HepG2 (cell line): ENCODE measurements around the gene ITGA2. TPM values are rescaled to one million over a fixed set of nuclear protein-coding genes. Genes with fewer than 3 reads are reported as not detected.
A peak's percentile ranks its signal among the peaks of the same experiment; 100 is the strongest.

ENCODE experiments used
- CREB1 ChIP-seq, 2 experiments: fragments of 450-650 bp in 1 of 2; IDR thresholded peaks; 2 replicates each; pipeline ENCODE4 v1.6.1; 2016 to 2017; ENCODE audit warnings: control low read depth in 1 of 2, mild to moderate bottlenecking in 1 of 2, missing compliant biosample characterization in 1 of 2, missing genetic modification characterization in 1 of 2
- KLF16 ChIP-seq, 2 experiments: sonication (generic) in 1 of 2; formaldehyde crosslinking in 1 of 2; IDR thresholded peaks; 2 replicates each; pipeline versions ENCODE4 v1.6.1 to v1.8.0; 2016 to 2023; ENCODE audit warnings: missing genetic modification reagents in 2 of 2, missing compliant biosample characterization in 1 of 2
- MAF1 ChIP-seq: sonication (generic); formaldehyde crosslinking; IDR thresholded peaks from 2 replicates; pipeline ENCODE4 v1.5.0; 2020; ENCODE audit warnings: missing genetic modification reagents, borderline replicate concordance
- NFATC3 ChIP-seq: sonication (generic); formaldehyde crosslinking; IDR thresholded peaks from 2 replicates; pipeline ENCODE4 v1.5.1; 2020; ENCODE audit warnings: mild to moderate bottlenecking, missing genetic modification reagents
- RORA ChIP-seq: sonication (generic); formaldehyde crosslinking; IDR thresholded peaks from 2 replicates; pipeline ENCODE4 v1.5.0; 2020; ENCODE audit warnings: mild to moderate bottlenecking, missing genetic modification reagents, moderate library complexity
- RXRB ChIP-seq: IDR thresholded peaks from 2 replicates; pipeline ENCODE4 v1.6.1; 2016; ENCODE audit warnings: borderline replicate concordance, missing genetic modification reagents, missing compliant biosample characterization
- YY1 ChIP-seq: IDR thresholded peaks from 2 replicates; pipeline ENCODE4 v1.6.1; 2011; ENCODE audit warnings: low read length, low read depth, moderate library complexity, mild to moderate bottlenecking; ENCODE audit not compliant: insufficient read depth, insufficient replicate concordance
- ZFP36L2 ChIP-seq: sonication (generic); formaldehyde crosslinking; IDR thresholded peaks from 2 replicates; pipeline ENCODE4 v1.4.0; 2020; ENCODE audit warnings: missing genetic modification reagents
- ZNF17 ChIP-seq: sonication (generic); formaldehyde crosslinking; IDR thresholded peaks from 2 replicates; pipeline ENCODE4 v1.5.0; 2020; ENCODE audit warnings: mild to moderate bottlenecking, missing genetic modification reagents
- ZNF30 ChIP-seq: sonication (generic); formaldehyde crosslinking; IDR thresholded peaks from 2 replicates; pipeline ENCODE4 v1.5.0; 2020; ENCODE audit warnings: mild to moderate bottlenecking, missing genetic modification reagents
- ZNF724P ChIP-seq: sonication (generic); formaldehyde crosslinking; IDR thresholded peaks from 2 replicates; pipeline ENCODE4 v1.8.0; 2022; ENCODE audit warnings: missing genetic modification reagents, borderline replicate concordance
- polyA plus RNA-seq, 8 experiments: library from polyadenylated mRNA; depleted of rRNA in 3 of 8; stranded (reverse) in 7 of 8; unstranded in 1 of 8; fragments of >200 nt; fragmentation: Illumina TruSeq in 4 of 8; extraction: Trizol in 4 of 8; gene quantifications; 2 replicates each; pipeline versions ENCODE4 v1.2.1 to v1.2.3, GENCODE V29; 2011 to 2016; ENCODE audit warnings: low read depth in 4 of 8, missing spikeins in 1 of 8, mixed read lengths in 1 of 8; ENCODE audit not compliant: insufficient read depth in 1 of 8
- total RNA-seq, 5 experiments: library from RNA; depleted of rRNA; stranded (reverse); fragments of >200 nt; fragmentation: Illumina TruSeq; extraction: Trizol; gene quantifications; 2 replicates each; pipeline ENCODE4 v1.2.3, GENCODE V29; 2016; ENCODE audit warnings: low read depth in 1 of 5
- TF ChIP-seq, protein P1 (sequence below), 2 experiments: fragments of 450-650 bp in 1 of 2; sonication (generic) in 1 of 2; formaldehyde crosslinking in 1 of 2; IDR thresholded peaks; 2 replicates each; pipeline versions ENCODE4 v1.6.1 to v1.8.0; 2016 to 2022; ENCODE audit warnings: antibody characterized with exemption in 1 of 2, mild to moderate bottlenecking in 1 of 2, missing genetic modification reagents in 1 of 2
- TF ChIP-seq, protein P2 (sequence below): IDR thresholded peaks from 2 replicates; pipeline ENCODE4 v1.6.1; 2016; ENCODE audit warnings: missing genetic modification reagents, missing compliant biosample characterization
- TF ChIP-seq, protein P3 (sequence below): sonication (generic); formaldehyde crosslinking; IDR thresholded peaks from 2 replicates; pipeline ENCODE4 v1.4.0; 2020; ENCODE audit warnings: missing genetic modification reagents, borderline replicate concordance
- TF ChIP-seq, protein P4 (sequence below): IDR thresholded peaks from 2 replicates; pipeline ENCODE4 v1.6.1; 2016; ENCODE audit warnings: low read depth, control low read depth

Gene ITGA2
- total and polyA plus RNA-seq, 2 of the 13 experiments (the other 11 are each of a cell fraction or from before 2014, with no cell fraction given): 15.8 to 58.3 TPM

DNA sequence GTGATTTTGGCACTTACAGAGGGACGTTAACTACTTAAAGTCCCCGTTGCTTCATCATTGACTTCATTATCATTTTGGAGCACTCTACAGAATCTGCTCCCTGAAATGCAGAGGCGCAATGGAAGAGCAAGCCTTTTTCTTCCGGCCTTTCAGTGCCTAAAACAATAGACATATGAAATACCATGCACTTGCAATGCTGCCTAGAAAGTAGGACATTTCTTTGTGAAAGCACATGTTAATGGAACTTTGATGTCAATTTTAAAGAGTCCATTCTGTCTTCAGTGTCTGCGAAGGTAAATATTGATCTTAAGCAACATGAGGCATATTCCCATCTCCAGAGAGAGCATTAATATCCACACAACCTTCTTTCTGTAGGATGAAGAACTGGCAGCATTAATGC is 36.3 kb downstream of the ITGA2 start (continued):
- TF ChIP-seq, protein P1, sequence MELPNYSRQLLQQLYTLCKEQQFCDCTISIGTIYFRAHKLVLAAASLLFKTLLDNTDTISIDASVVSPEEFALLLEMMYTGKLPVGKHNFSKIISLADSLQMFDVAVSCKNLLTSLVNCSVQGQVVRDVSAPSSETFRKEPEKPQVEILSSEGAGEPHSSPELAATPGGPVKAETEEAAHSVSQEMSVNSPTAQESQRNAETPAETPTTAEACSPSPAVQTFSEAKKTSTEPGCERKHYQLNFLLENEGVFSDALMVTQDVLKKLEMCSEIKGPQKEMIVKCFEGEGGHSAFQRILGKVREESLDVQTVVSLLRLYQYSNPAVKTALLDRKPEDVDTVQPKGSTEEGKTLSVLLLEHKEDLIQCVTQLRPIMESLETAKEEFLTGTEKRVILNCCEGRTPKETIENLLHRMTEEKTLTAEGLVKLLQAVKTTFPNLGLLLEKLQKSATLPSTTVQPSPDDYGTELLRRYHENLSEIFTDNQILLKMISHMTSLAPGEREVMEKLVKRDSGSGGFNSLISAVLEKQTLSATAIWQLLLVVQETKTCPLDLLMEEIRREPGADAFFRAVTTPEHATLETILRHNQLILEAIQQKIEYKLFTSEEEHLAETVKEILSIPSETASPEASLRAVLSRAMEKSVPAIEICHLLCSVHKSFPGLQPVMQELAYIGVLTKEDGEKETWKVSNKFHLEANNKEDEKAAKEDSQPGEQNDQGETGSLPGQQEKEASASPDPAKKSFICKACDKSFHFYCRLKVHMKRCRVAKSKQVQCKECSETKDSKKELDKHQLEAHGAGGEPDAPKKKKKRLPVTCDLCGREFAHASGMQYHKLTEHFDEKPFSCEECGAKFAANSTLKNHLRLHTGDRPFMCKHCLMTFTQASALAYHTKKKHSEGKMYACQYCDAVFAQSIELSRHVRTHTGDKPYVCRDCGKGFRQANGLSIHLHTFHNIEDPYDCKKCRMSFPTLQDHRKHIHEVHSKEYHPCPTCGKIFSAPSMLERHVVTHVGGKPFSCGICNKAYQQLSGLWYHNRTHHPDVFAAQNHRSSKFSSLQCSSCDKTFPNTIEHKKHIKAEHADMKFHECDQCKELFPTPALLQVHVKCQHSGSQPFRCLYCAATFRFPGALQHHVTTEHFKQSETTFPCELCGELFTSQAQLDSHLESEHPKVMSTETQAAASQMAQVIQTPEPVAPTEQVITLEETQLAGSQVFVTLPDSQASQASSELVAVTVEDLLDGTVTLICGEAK (IDR thresholded peaks at IDR 0.05): no peak
- TF ChIP-seq, protein P1 (CRISPR knock-in tag; IDR thresholded peaks at IDR 0.05): no peak
- no peak for TF ChIP-seq MAF1
- no peak for TF ChIP-seq ZNF724P (CRISPR knock-in tag)
- TF ChIP-seq ZNF30 (CRISPR knock-in tag): no peak
- TF ChIP-seq KLF16 (CRISPR knock-in tag; IDR thresholded peaks at IDR 0.05): 0 out of 4 replicates have a peak, but pooled peaks of 1 of the 2 experiments have one; percentile 21
- no peak for TF ChIP-seq NFATC3 (CRISPR knock-in tag)
- no peak for TF ChIP-seq YY1
- TF ChIP-seq CREB1 (IDR thresholded peaks at IDR 0.05): no peak
- TF ChIP-seq CREB1 (CRISPR knock-in tag; IDR thresholded peaks at IDR 0.05): no peak
- TF ChIP-seq ZNF17 (CRISPR knock-in tag): no peak
- TF ChIP-seq, protein P2, sequence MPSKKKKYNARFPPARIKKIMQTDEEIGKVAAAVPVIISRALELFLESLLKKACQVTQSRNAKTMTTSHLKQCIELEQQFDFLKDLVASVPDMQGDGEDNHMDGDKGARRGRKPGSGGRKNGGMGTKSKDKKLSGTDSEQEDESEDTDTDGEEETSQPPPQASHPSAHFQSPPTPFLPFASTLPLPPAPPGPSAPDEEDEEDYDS (CRISPR knock-in tag): no peak
- TF ChIP-seq RORA (CRISPR knock-in tag): no peak
- TF ChIP-seq, protein P3, sequence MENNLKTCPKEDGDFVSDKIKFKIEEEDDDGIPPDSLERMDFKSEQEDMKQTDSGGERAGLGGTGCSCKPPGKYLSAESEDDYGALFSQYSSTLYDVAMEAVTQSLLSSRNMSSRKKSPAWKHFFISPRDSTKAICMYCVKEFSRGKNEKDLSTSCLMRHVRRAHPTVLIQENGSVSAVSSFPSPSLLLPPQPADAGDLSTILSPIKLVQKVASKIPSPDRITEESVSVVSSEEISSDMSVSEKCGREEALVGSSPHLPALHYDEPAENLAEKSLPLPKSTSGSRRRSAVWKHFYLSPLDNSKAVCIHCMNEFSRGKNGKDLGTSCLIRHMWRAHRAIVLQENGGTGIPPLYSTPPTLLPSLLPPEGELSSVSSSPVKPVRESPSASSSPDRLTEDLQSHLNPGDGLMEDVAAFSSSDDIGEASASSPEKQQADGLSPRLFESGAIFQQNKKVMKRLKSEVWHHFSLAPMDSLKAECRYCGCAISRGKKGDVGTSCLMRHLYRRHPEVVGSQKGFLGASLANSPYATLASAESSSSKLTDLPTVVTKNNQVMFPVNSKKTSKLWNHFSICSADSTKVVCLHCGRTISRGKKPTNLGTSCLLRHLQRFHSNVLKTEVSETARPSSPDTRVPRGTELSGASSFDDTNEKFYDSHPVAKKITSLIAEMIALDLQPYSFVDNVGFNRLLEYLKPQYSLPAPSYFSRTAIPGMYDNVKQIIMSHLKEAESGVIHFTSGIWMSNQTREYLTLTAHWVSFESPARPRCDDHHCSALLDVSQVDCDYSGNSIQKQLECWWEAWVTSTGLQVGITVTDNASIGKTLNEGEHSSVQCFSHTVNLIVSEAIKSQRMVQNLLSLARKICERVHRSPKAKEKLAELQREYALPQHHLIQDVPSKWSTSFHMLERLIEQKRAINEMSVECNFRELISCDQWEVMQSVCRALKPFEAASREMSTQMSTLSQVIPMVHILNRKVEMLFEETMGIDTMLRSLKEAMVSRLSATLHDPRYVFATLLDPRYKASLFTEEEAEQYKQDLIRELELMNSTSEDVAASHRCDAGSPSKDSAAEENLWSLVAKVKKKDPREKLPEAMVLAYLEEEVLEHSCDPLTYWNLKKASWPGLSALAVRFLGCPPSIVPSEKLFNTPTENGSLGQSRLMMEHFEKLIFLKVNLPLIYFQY (CRISPR knock-in tag): no peak
- TF ChIP-seq ZFP36L2 (CRISPR knock-in tag): no peak
- TF ChIP-seq, protein P4, sequence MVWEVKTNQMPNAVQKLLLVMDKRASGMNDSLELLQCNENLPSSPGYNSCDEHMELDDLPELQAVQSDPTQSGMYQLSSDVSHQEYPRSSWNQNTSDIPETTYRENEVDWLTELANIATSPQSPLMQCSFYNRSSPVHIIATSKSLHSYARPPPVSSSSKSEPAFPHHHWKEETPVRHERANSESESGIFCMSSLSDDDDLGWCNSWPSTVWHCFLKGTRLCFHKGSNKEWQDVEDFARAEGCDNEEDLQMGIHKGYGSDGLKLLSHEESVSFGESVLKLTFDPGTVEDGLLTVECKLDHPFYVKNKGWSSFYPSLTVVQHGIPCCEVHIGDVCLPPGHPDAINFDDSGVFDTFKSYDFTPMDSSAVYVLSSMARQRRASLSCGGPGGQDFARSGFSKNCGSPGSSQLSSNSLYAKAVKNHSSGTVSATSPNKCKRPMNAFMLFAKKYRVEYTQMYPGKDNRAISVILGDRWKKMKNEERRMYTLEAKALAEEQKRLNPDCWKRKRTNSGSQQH (CRISPR knock-in tag): no peak
- 0 out of 2 replicates have a peak, but pooled peaks have one; percentile 28 for TF ChIP-seq RXRB
